GM04504 (cell line): Measurements from ENCODE around the gene PPP1R7.
"Not testable (repeated sequence)": the region's sequence is repeated elsewhere in the genome, so short reads cannot be mapped to it uniquely, and the experiment has no call there.

Experiments
- DNase-seq: peaks from one replicate; pipeline ENCODE4 v3.0.0-alpha.2; 2012; ENCODE audit warnings: low read depth

Gene PPP1R7

DNA sequence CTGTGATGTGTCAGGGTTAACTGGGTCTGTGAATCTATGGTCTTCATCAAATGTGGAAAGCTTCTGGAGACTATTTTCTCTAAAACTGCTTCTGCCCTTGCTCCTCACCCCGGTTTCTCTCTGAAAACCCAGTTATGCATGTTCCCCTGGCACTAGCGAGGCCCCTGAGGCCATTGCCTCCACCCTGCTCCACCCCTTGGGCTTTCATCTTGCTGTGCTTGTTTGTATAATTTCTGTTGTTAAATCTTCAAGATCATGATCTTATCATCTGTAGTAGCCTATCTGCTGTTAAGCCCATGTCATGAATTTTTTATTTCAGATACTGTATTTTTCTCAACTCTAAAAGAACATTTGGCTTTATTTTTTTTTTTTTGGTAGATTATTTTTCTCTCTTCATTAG is 23.3 kb downstream of the PPP1R7 start:
- no peak for DNase-seq

DNA sequence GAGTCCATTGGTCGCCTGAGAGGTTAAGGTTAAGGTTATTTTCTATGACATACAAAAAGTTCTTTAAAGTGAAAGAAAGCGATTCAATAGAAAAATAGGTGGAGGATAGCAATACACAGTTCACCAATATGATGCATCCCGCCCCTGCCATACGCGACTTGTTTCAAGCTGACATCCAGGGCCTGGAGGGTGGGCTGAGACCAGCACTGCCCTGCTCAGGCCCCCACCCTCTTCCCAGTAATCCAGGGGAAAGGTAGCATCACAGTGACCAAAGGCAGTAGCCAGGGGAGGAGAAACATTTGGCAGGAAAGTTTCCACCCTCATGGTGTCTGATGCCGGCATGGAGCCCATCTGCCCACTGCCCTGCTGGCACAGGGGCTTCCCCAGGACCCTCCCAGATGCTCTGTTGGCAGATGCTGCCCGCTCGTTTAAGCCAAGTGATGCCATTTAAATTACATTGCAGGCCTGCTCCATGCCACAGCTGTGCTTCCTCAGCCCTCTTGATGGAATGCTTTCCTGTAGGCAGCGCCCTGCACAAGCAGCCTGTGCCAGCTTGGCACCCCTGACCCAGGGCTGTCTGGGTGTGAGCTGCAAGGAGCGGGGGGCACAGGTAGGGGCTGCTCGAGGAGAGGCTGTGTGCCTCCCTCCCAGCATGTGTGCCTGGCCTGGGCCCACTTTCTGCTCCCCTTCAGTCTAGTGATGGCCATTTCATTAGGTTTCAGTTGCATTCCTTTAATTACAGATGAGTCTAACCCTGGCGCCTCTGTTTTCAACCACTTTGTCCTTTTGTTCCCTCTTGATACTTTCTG is 27.5 kb downstream of the PPP1R7 start:
- DNase-seq: no peak

DNA sequence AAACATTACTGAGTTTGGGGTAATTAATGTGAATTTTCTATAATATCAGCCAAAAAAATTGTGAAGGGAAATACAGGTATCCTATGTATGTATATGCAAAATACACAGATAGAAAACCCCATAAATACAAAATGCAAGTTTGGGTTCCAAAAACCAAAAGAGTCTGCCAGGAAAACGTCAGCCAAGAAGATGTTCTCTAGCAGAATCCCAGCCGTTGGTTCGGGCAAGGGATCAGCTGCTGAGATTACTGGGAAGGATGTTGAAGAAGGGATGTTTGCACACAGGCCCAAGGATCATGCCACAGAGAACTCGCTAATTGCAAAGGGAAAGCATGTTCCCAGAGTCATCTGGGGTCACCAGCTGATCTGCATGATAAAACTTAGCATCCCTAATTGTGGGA is 28.7 kb downstream of the PPP1R7 start:
- no peak for DNase-seq

DNA sequence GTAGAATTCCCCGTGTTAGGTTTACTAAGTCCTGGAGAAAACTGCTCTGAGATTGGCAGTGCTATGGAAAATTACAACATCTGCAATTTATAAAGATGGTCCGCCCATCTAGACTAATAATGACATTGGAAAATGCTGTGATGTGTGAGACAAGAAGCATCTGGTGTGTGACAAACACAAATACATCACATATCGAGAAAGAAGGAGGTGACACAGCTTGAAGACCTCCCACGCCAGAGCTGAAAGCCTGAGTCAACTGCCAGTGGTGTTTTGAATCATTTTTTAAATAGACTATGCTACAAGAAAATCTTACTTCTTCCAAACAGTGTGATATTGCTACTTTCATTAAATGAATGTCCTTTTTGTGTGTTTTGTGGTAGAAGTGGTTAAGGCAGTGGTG is 29.6 kb downstream of the PPP1R7 start:
- no peak for DNase-seq

DNA sequence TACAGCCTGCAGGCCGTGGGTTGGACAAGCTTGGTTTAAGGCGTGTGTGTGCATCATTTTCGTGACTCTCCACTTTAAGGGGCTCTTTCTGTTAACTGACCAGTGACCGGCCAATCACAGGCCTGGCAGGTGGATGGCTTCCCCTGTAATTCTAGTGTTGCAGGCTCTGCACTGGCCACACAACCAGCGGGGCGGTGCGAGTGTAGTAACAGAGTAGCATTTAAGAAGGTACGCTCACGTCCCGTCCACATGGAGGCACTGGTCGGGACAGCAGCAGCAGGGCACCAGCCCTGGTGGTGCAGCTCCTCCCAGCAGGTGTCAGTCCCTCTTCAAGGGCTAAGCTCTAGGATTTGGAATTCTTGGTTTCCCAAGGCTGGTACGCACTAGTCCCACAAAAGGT is 30.2 kb downstream of the PPP1R7 start:
- DNase-seq: no peak

DNA sequence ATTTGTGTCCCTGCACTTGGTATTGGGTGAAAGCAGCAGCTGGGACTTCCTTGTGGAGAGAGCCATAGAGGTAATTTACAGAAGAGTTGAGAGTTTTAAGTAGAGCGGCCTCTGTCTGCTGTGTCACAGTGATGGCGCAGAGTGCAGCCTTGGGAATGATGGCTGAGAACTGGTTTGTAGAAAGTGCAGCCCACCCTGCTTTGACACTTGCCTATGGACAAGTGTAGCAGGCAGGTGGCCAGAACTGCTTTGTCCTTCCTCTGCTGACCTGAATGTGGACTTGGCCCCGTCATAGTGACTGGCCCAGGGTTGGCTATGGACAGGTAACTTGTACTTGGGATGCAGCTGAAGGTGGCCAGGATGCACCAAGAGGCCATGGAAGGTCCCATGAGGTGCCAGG is 31.9 kb downstream of the PPP1R7 start:
- DNase-seq: no peak

DNA sequence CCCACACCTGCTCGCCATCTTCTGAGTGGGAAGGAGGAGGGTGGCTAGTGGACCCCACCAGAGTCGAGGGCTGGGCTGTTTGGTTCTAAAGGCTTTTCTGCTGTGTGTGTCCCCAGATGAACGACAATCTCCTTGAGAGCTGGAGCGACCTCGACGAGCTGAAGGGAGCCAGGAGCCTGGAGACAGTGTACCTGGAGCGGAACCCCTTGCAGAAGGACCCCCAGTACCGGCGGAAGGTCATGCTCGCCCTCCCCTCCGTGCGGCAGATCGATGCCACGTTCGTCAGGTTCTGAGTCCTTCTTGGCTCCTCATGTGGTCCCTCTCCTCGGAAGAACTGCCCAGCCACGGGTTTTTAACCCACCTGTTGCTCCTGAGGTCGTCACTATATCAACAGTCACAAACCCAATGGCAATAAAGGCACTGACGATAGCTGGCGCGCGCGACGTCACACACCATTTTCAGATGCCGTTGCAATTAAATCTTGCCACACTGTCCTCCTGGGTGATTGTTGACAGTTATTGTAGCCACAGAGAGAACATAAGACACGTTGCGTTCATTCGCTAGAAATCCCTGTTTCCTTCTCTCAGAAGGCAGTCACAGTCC is 32.4 kb downstream of the PPP1R7 start:
- DNase-seq: no peak

DNA sequence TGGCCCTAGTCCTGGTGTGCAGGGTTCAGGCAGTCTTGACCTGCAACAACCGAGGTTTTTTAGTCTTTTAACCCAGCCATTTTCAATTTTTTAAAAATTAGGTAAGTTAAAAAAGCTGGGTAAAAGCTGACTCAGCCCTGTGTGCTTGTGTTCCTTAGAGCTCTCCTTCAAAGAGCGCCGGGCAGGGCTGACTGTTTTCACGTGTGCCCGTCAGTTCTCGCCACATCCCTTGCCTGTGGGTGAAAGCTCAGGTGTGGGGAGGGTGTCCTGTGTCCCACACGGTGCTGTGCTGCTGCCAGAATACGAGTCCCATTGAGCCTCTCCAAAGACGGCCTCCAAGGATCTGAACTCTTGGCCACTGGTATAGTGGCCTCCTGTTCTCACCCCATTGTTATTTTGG is 33.0 kb downstream of the PPP1R7 start:
- no peak for DNase-seq

DNA sequence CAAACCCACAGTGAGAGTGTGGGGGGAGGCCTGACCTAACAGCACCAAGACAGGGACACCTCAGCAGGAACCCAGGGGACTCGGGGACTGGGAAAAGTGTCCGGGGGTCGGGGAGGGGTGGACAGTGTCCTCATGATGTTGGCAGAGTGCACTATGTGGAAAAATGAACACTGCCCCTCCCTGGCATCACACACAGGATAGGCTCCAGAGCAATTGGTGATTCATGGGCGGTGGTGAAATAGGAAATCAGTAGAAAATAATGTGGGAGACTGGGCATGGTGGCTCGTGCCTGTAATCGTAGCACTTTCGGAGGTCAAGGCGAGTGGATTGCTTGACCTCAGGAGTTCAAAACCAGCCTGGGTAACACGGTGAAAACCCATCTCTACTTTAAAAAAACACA is 34.6 kb downstream of the PPP1R7 start:
- no peak for DNase-seq

DNA sequence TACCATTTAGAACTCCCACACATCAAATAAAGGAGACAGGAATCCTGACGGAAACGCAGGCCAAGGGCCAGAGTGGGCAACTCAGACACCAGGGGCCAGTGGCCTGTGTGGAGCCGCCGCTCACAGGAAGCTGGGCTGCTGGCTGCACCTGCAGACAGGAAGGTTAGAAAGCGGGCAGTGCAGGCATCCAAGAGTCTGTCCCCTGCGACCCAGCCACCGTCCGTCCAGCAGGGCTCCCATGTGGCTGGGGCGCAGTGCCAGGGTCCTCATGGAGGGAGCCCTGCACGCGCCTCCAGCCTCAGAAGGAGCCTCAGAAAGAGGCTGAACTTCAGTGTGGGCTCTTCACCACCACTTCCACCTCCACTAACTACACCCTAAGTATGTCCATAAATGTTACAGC is 35.7 kb downstream of the PPP1R7 start:
- no peak for DNase-seq

DNA sequence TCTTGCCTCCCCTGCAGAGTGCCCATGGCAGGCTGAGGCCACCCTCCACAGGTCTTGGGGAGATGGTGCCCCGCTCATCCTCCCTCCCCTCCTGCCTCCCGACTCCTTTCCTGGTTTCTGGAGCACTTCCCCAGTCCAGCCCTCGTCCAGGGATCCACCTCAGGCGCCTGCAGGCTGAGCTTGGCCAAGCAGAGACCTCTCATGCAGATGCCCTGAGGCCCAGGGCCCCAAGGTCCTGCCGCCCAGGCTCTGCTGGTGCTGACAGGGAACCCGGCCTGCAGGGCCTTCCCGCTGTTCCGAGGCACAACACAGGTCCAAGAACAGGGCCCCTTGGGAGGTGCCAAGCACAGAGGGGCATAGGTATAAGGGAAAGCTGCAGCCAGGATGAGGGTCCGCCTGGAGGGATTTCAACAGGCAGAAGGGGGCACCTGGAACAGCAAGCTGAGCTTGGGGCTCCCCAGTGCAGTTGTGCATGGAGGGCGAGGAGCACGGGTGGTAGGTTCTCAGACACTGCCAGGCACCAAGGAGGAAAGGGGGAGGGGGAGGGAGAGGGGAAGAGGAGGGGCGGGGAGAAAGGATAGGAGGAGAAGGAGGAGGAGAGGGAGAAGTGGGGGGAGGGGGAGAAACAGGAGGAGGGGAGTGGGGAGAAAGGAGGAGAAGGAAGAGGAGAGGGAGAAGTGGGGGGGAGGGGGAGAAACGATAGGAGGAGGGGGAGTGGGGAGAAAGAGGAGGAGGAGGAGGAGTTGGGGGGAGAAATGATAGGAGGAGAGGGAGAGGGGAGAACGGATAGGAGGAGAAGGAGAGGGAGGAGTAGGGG is 37.0 kb downstream of the PPP1R7 start:
- no peak for DNase-seq

DNA sequence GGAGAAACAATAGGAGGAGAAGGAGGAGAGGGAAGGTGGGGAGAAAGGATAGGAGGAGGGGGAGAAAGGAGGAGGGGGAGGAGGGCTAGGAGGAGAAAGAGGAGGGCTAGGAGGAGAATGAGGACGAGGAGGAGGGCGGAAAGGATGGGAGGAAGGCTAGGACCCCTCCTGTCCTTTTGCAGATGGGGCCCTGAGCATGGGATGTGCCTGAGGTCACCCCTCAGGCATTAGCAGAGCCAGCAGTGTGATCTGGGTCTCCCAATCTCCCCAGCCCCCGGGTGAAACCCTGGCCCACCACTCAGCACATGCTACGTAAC is 37.6 kb downstream of the PPP1R7 start:
- DNase-seq: no peak

DNA sequence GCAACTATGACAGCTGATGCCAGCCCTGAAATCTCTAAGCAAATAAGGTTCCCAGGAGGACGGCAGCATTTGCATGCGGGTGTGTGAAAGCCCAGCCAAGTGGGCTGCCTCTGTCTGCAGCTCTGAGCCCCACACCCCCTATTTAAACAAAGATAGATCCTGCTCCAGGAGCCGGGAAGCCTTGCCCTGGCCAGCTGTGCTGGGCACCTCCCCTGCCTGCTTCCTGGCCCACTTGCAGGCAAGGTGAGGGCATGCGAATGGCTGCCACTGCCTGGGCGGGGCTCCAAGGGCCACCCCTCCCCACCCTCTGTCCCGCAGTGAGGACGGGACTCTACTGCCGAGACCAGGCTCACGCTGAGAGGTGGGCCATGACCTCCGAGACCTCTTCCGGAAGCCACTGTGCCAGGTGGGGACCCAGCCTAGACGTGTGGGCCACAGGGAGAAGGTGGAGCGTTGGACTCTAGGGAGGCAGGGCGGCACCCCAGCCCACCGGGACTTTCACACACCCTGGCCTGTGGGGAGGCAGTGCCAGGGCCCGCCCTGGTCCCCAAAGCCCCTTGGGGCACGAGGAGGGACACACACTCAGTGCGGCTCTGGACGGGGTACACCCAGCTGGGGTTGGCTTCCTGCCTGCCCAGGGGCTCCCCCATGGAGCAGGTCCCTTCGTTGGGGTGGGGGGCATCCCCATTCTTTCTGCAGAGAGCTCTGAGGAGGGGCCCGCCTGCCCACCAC is 38.3 kb downstream of the PPP1R7 start, which contains the start of gene ANO7:
ANO7 (plus strand) TSS at position 317 of the 732 bp plus-strand sequence. CDS start 1,387 bp downstream, outside the sequence.
- no peak for DNase-seq

DNA sequence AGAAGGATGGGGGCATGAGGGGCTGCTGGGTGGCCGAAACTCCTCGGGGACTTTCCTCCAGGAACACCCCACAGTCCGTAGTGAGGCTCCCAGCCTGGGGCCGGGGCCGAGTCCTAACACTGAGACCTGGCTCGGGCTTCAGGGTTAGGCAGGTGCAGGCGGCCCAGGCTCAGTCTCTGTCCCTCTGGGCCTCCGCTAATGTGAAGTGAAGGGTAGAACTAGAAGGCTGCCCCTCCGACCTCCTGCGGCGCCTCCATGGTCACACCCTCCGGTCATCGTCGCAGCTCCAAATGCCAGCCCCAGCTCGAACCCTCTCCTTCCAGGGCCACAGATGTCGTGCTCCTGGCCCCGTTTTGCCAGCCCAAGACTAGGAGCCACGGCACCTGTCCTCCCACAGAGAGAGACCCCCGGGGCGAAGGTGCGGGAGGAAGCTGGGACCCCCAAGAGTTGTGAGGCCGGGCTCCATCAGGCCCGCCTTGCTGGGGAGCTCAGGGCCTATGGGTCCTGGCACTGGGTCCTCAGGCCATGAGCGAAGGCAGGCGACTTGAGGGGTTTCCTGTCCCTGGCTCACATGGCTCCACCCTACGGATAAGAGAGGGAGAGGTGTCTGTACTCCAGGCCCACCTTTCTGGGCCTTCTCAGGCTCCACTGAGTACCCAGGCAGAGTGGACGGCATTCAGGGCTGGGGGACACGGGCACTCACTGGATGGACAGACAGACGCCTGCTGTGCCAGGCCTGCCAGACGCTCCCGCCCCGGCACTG is 39.0 kb downstream of the PPP1R7 start:
- no peak for DNase-seq

DNA sequence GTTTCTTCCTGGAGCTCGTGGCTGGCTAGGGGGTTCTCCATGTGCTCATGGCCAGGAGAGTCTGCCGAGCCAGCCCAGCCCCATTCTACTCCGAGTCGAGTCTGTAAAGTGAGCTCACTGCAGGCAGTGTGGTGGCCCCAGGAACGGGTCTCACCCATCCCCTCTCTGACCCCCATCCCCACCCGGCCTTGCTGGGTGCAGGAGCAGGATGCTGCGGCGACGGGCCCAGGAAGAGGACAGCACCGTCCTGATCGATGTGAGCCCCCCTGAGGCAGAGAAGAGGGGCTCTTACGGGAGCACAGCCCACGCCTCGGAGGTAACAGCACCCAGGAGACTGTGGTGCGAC is 39.6 kb downstream of the PPP1R7 start:
- no peak for DNase-seq

DNA sequence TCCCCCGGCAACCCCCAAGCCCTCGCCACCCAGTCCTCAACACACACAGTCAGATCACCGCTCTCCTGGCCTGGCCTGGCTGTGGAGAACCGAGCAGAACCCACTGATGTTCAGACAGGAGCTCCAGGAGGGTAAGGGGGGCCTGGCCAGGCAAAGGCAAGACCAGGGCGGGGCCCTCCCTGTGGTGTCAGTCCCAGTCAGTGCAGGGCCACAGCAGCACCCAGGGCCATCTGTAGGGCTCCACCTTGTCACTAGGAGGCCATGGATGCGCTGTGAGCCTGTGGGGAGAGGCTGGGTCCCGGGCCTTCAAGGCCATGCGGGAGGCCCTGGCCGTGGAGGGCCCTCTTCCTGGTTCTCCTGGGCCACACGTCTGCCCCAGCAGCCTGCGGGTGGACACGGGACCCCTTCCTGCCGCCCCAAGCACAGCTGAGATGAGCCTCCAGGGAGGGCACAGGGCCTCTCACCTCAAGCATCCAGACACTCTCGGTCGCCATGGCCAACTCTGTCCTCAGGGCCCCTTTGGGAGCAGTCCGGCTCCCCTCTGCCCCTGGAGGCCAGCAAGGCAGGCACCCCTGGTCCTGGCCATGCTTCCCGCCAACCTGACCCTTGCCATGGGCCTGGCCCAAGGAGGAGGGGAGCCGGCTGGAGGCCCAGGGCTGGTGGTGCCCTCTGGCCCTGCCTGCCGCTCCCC is 40.2 kb downstream of the PPP1R7 start:
- no peak for DNase-seq

DNA sequence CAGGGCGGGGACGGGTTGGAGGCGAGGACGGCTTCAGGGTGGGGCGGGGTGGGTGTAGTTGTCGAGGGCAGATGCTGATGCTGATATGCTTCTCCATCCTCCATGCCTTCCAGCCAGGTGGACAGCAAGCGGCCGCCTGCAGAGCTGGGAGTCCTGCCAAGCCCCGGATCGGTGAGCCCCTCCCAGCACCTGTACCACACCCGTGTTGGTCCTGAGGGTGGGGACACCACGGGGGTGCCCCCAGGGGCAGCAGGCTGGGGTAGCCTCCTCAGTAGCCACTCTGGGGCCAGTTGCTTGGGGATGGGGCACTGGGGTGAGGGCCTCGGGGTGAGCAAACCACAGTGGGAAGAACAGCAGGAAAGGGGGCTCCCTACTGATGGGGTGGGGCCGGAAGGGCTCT is 40.8 kb downstream of the PPP1R7 start:
- DNase-seq: no peak

DNA sequence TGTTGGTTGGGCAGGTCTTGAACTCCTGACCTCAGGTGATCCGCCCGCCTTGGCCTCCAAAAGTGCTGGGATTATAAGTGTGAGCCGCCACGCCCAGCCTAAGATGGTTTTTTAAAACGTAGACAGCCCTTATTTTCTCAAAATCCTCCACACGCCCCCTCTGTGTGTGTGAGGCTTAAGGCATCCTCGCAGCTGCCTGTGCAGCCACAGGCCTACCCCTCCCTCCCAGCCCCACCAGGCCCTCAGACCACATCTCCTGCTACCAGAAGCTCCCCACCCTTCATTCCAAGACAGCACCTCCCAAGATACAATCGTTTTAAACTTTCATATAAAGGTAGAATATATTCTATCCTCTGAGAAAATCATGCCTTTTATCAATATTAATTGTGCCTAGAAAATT is 43.0 kb downstream of the PPP1R7 start:
- no peak for DNase-seq

DNA sequence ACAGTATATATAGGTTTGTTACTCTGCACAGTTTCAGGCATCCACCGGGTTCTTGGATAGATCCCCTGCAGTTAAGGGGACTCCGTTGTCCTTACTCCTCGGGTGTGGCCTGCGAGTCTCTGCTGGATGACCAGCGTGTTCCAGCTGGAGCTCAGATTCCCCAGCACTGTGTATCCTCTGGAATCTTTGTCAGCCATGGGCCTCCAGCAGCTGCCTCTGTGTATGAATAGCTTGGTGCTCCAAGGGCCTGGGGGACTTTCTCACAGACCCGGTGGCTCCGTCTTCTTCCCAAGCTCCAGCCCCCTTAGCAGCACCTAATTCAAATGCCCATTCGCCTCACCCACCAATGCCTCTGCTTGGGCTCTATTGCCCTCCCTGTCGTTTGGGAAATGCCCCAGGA is 44.5 kb downstream of the PPP1R7 start:
- DNase-seq: no peak

DNA sequence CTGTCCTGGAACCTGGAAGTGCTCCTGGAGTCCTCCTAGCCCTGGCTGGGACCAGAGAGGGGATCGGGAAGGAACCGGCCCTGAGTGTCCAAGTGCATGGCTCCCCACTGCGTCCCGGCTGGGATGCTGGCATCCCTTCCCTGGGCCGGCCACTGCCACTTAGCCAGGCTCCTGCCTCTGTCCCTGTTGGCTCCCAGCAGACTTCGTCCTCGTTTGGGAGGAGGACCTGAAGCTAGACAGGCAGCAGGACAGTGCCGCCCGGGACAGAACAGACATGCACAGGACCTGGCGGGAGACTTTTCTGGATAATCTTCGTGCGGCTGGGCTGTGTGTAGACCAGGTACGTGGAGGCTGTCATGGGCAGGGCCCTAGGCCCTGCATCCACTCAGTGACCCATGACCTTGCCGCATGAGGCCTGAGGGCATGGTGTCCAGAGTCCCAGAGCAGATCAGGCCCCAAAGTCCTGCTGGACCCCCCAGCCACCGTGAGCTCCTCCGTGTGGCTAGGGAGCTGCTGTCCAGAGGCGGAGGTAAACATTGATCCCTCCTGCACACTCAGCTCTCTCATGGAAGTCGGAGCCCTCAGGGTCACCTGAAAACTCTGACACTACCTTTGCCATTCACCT is 45.4 kb downstream of the PPP1R7 start:
- no peak for DNase-seq

DNA sequence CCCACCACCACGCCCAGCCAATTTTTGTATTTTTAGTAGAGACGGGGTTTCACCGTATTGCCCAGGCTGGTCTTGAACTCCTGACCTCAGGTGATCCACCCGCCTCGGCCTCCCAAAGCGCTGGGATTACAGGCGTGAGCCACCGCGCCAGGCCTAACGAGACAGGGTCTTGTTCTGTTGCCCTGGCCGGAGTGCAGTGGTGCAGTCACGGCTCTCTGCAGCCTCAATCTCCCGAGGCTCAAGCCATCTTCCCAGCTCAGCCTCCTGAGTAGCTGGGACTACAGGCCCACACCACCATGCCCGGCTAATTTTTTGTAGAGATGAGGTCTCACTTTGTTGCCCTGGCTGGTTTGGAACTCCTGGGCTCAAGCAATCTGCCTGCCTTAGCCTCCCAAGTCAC is 47.0 kb downstream of the PPP1R7 start:
- DNase-seq: not testable (repeated sequence)
